Measurements from ENCODE around the gene CD48. TPM values are rescaled to one million over a fixed set of nuclear protein-coding genes. Genes with fewer than 3 reads are reported as not detected.

CD48 gene
- polyA plus RNA-seq, 1 of the 3 experiments (the other 2 are of a cell fraction): not detected

DNA sequence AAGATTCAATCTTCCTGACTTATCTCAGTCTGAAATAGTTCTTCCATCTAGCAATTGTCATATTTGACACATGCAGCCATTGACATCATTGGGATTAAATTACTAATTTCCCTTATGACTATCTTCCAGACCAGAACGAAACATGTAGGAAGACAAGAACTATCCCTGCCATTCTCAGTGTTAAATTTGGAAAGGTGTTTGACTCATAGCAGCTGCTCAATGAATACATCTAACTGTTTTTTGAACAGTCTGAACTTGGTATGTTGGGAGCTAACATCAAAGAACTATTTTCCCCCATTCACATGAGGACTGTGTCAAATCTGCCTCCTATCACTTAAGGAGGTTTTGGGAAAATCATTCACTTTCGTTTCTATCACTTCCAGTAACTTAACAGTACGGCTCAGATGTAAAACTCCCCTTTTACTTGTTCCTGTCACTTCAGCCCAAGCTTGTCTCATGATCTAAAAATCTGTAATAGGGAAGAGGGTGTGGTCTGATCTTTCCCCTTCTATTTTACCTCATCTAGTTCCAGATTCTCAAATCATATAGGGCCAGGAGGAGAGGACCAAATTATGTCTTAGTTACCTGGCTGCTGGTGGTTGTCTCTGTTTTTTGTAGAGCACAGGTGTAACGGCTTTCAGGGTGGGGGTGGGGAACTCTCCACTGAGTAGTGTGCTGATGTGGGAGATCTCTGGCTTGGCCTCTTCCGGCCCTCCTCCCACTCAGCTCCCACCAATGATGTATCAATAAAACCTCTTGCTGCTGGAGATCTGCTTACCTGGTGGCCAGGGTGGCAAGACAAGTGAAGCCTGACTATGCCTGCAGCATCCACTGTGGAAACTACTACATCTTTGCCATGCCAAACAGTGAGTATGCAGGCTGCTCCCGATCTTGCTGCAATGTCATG, 38.6 kb downstream of the CD48 start:
- H3K9me3 ChIP-seq: peaks cover 3% of the 10 kb centered on the region; the same call in 1 of the 2 replicates
- H3K4me2 ChIP-seq: no peak overlapping the region
- H3K79me2 ChIP-seq (ENCODE audit: insufficient read depth): no peaks in the 10 kb centered on the region
- H4K20me1 ChIP-seq (ENCODE audit: insufficient read depth): no peaks in the 10 kb centered on the region
- DNase-seq: no peak
- no peak overlapping the region for H3K9ac ChIP-seq
- CTCF ChIA-PET: interaction anchor here (1.2 kb wide), 1 partner anchor 10 kb away, joined by 3 read pairs; no protein-coding TSS in a partner anchor
- POLR2A ChIA-PET: no interaction called here
- no peaks in the 10 kb centered on the region for H3K9me2 ChIP-seq
- no peaks in the 10 kb centered on the region for H3K36me3 ChIP-seq (replicated peaks in 1 of 2; ENCODE audit: control insufficient read depth in 1 of 2, insufficient read depth in 2 of 2, low read length in 1 of 2)
- no peak overlapping the region for H3K4me3 ChIP-seq (ENCODE audit: low read depth in 2 of 2, low read length in 1 of 2)
- peaks cover 19% of the 10 kb centered on the region; the same call in 1 of the 2 replicates for H3K27me3 ChIP-seq (ENCODE audit: insufficient read depth)
- WGBS (ENCODE audit: low lambda C conversion rate): 0% methylated on average over 5 of the region's 6 CpGs
- no peak overlapping the region for H2AFZ ChIP-seq (ENCODE audit: low read depth)
- H3F3A ChIP-seq (replicated peaks; ENCODE audit: insufficient read depth): no peaks in the 10 kb centered on the region
- H3K4me1 ChIP-seq (ENCODE audit: control insufficient read depth in 1 of 2, insufficient read depth in 2 of 2, low read depth in 1 of 2, low read length in 1 of 2): no peaks in the 10 kb centered on the region
- no peak for TF ChIP-seq ELF1 (IDR thresholded peaks at IDR 0.05)
- TF ChIP-seq TCF12 (IDR thresholded peaks at IDR 0.05): no peak
- no peak for TF ChIP-seq YY1 (IDR thresholded peaks at IDR 0.05; ENCODE audit: low read depth)
- no peak for TF ChIP-seq GATA2 (CRISPR knock-in tag; IDR thresholded peaks at IDR 0.05)
- no peak for TF ChIP-seq NRF1 (IDR thresholded peaks at IDR 0.05; ENCODE audit: low read depth, low read length)
- TF ChIP-seq, protein P1, sequence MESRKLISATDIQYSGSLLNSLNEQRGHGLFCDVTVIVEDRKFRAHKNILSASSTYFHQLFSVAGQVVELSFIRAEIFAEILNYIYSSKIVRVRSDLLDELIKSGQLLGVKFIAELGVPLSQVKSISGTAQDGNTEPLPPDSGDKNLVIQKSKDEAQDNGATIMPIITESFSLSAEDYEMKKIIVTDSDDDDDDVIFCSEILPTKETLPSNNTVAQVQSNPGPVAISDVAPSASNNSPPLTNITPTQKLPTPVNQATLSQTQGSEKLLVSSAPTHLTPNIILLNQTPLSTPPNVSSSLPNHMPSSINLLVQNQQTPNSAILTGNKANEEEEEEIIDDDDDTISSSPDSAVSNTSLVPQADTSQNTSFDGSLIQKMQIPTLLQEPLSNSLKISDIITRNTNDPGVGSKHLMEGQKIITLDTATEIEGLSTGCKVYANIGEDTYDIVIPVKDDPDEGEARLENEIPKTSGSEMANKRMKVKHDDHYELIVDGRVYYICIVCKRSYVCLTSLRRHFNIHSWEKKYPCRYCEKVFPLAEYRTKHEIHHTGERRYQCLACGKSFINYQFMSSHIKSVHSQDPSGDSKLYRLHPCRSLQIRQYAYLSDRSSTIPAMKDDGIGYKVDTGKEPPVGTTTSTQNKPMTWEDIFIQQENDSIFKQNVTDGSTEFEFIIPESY (IDR thresholded peaks at IDR 0.05; ENCODE audit: borderline replicate concordance, low read depth): no peak
- no peak for TF ChIP-seq FOXJ3 (CRISPR knock-in tag; IDR thresholded peaks at IDR 0.05)
- TF ChIP-seq SIN3A (IDR thresholded peaks at IDR 0.05; ENCODE audit: borderline replicate concordance, low read depth, low read length): no peak
- TF ChIP-seq REST (IDR thresholded peaks at IDR 0.05; ENCODE audit: low read depth, low read length): no peak
- TF ChIP-seq RCOR1 (IDR thresholded peaks at IDR 0.05; ENCODE audit: low read length): no peak
- no peak for TF ChIP-seq USF2 (IDR thresholded peaks at IDR 0.05; ENCODE audit: borderline replicate concordance, low read depth, low read length)
- no peak for TF ChIP-seq GABPA (IDR thresholded peaks at IDR 0.05; ENCODE audit: low read depth)
- TF ChIP-seq RFX5 (IDR thresholded peaks at IDR 0.05; ENCODE audit: low read length): no peak
- TF ChIP-seq POLR2AphosphoS5 (IDR thresholded peaks at IDR 0.05; ENCODE audit: low read depth, low read length): no peak
- no peak for TF ChIP-seq SMC3 (IDR thresholded peaks at IDR 0.05; ENCODE audit: low read depth, low read length)
- no peak for TF ChIP-seq EP300 (IDR thresholded peaks at IDR 0.05; ENCODE audit: borderline replicate concordance in 1 of 2, low read depth in 1 of 2, low read length in 1 of 2)
- TF ChIP-seq, protein P2, sequence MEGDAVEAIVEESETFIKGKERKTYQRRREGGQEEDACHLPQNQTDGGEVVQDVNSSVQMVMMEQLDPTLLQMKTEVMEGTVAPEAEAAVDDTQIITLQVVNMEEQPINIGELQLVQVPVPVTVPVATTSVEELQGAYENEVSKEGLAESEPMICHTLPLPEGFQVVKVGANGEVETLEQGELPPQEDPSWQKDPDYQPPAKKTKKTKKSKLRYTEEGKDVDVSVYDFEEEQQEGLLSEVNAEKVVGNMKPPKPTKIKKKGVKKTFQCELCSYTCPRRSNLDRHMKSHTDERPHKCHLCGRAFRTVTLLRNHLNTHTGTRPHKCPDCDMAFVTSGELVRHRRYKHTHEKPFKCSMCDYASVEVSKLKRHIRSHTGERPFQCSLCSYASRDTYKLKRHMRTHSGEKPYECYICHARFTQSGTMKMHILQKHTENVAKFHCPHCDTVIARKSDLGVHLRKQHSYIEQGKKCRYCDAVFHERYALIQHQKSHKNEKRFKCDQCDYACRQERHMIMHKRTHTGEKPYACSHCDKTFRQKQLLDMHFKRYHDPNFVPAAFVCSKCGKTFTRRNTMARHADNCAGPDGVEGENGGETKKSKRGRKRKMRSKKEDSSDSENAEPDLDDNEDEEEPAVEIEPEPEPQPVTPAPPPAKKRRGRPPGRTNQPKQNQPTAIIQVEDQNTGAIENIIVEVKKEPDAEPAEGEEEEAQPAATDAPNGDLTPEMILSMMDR (IDR thresholded peaks at IDR 0.05): no peak
- TF ChIP-seq TEAD4 (IDR thresholded peaks at IDR 0.05; ENCODE audit: borderline replicate concordance, insufficient read depth): no peak
- TF ChIP-seq NFIC (IDR thresholded peaks at IDR 0.05; ENCODE audit: borderline replicate concordance): no peak
- TF ChIP-seq JUND (IDR thresholded peaks at IDR 0.05): no peak
- H3K27ac ChIP-seq (ENCODE audit: low read depth in 2 of 2, low read length in 1 of 2): no peak overlapping the region
